ENCODE results near the gene CD81.

The CD81 gene

GRCh38 chr11:2406878-2407410 is 29.8 kb downstream of the CD81 start:
- no peak for DNase-seq (ENCODE audit: low spot score)

- no peak for DNase-seq (ENCODE audit: low spot score)
These were observed 31.6 kb downstream of the CD81 start for GRCh38 chr11:2408671-2409070.

GRCh38 chr11:2409126-2409525 is 32.0 kb downstream of the CD81 start:
- no peak for DNase-seq (ENCODE audit: low spot score)

- DNase-seq (ENCODE audit: low spot score) = no peak
These were observed 32.7 kb downstream of the CD81 start for GRCh38 chr11:2409611-2410468.

- DNase-seq (ENCODE audit: low spot score) = no peak
These were observed 33.5 kb downstream of the CD81 start for GRCh38 chr11:2410616-2411015.

GRCh38 chr11:2411446-2412305 is 34.6 kb downstream of the CD81 start:
- DNase-seq (ENCODE audit: low spot score) = no peak

GRCh38 chr11:2412323-2412722 is 35.2 kb downstream of the CD81 start:
- no peak for DNase-seq (ENCODE audit: low spot score)

- no peak for DNase-seq (ENCODE audit: low spot score)
These were observed 36.9 kb downstream of the CD81 start for GRCh38 chr11:2413742-2414579.

GRCh38 chr11:2414616-2415015 is 37.5 kb downstream of the CD81 start:
- no peak for DNase-seq (ENCODE audit: low spot score)

- DNase-seq (ENCODE audit: low spot score) = no peak
These were observed 38.1 kb downstream of the CD81 start for GRCh38 chr11:2415171-2415570.

- no peak for DNase-seq (ENCODE audit: low spot score)
These were observed 38.7 kb downstream of the CD81 start for GRCh38 chr11:2415601-2416380.

- DNase-seq (ENCODE audit: low spot score) = no peak
These were observed 39.7 kb downstream of the CD81 start for GRCh38 chr11:2416765-2417164.

GRCh38 chr11:2417856-2418692 is 41.0 kb downstream of the CD81 start:
- no peak for DNase-seq (ENCODE audit: low spot score)

GRCh38 chr11:2418693-2419360 is 41.7 kb downstream of the CD81 start:
- DNase-seq (ENCODE audit: low spot score) = no peak

- DNase-seq (ENCODE audit: low spot score) = peak; percentile 70
These were observed 42.8 kb downstream of the CD81 start for GRCh38 chr11:2419638-2420501.

- DNase-seq (ENCODE audit: low spot score) = peak; percentile 70
These were observed 43.6 kb downstream of the CD81 start for GRCh38 chr11:2420502-2421225.

- no peak for DNase-seq (ENCODE audit: low spot score)
These were observed 44.3 kb downstream of the CD81 start for GRCh38 chr11:2421226-2421994.
